BE2C (cell line): ENCODE data around the gene PBRM1.

ENCODE experiments used
- DNase-seq: peaks from one replicate; pipeline ENCODE4 v3.0.0-alpha.2; 2020
- H3K27me3 ChIP-seq: fragments of 250-450 bp; sonication (Bioruptor Pico); 2 replicates; pipeline ENCODE4 v1.5.1; 2020; ENCODE audit warnings: mild to moderate bottlenecking
- H3K36me3 ChIP-seq: fragments of 250-450 bp; sonication (Bioruptor Pico); 2 replicates; pipeline ENCODE4 v1.5.1; 2020; ENCODE audit warnings: mild to moderate bottlenecking
- H3K4me1 ChIP-seq: fragments of 250-450 bp; sonication (Bioruptor Pico); 2 replicates; pipeline ENCODE4 v1.5.1; 2020
- H3K4me3 ChIP-seq: 2 replicates; pipeline ENCODE4 v1.5.1; 2011; ENCODE audit warnings: low read depth, low read length
- H3K9me3 ChIP-seq: fragments of 250-450 bp; sonication (Bioruptor Pico); 2 replicates; pipeline ENCODE4 v1.5.1; 2020
- TF ChIP-seq, protein P1 (sequence below): IDR thresholded peaks from 2 replicates; pipeline ENCODE4 v1.5.1; 2012; ENCODE audit warnings: mild to moderate bottlenecking, low read depth, low read length

Gene PBRM1

DNA sequence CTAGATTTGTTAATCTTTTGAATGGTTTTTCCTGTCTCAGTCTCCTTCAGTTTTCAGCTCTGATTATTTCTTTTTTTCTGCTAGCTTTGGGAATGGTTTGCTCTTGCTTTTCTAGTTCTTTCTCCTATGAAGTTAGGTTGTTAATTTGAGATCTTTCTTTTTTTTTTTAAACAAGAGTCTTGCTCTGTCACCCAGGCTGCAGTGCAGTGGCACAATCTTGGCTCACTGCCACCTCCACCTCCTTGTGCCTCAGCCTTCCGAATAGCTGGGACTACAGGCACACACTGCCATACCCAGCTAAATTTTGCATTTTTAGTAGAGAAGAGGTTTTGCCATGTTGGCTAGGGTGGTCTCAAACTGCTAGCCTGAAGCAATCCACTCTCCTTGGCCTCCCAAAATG is 92.6 kb downstream of the PBRM1 start:
- no peaks in the 10 kb centered on the region for H3K4me1 ChIP-seq
- H3K36me3 ChIP-seq: no peaks in the 10 kb centered on the region; the same call in none of the 2 replicates
- no peaks in the 10 kb centered on the region for H3K27me3 ChIP-seq
- TF ChIP-seq, protein P1, sequence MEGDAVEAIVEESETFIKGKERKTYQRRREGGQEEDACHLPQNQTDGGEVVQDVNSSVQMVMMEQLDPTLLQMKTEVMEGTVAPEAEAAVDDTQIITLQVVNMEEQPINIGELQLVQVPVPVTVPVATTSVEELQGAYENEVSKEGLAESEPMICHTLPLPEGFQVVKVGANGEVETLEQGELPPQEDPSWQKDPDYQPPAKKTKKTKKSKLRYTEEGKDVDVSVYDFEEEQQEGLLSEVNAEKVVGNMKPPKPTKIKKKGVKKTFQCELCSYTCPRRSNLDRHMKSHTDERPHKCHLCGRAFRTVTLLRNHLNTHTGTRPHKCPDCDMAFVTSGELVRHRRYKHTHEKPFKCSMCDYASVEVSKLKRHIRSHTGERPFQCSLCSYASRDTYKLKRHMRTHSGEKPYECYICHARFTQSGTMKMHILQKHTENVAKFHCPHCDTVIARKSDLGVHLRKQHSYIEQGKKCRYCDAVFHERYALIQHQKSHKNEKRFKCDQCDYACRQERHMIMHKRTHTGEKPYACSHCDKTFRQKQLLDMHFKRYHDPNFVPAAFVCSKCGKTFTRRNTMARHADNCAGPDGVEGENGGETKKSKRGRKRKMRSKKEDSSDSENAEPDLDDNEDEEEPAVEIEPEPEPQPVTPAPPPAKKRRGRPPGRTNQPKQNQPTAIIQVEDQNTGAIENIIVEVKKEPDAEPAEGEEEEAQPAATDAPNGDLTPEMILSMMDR: no peak
- H3K4me3 ChIP-seq: no peak overlapping the region
- DNase-seq: no peak
- H3K9me3 ChIP-seq: no peaks in the 10 kb centered on the region

DNA sequence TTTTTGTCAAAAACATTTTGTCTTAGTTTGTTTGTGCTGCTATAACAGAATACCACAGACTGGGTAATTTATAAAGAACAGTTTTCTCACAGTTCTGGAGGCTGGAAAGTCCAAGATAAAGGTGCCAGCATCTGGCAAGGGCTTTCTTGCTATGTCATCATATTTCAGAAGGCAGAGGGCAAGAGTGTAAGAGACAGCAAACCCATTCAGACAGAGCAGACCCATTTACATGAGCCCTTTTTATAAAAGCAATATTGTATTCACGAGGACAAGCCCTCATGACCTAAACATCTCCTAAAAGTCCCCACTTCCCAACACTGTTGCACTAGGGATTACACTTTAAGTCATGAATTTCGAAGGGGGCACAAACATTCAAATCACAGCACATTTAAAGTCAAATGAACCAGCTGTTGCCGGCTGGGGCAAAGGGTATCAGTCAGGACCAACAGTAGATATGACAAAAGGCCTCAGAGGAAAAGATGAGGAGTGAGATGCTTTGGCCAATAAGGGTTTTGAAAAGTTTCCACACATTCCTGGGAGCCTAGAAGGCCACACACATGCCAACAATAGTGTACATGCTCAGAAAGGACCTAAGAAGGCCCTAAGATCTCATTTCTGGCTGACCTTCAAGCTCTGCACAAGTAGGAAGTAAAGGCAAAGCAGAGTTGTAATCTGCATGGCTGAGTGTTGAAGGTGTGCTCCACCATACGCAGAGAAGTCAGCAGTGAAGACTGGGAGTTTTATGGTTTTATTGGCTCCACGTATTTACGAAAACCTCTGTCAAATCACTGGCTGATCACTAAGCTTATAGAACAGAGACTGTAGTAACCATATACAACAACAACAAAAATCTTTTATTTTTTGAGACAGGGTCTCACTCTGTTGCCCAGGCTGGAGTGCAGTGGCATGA is 111.4 kb downstream of the PBRM1 start:
- TF ChIP-seq, protein P1: no peak
- no peaks in the 10 kb centered on the region for H3K4me1 ChIP-seq
- H3K9me3 ChIP-seq: no peaks in the 10 kb centered on the region
- DNase-seq: no peak
- no peaks in the 10 kb centered on the region; the same call in 1 of the 2 replicates for H3K36me3 ChIP-seq
- H3K4me3 ChIP-seq: no peak overlapping the region
- H3K27me3 ChIP-seq: no peaks in the 10 kb centered on the region

DNA sequence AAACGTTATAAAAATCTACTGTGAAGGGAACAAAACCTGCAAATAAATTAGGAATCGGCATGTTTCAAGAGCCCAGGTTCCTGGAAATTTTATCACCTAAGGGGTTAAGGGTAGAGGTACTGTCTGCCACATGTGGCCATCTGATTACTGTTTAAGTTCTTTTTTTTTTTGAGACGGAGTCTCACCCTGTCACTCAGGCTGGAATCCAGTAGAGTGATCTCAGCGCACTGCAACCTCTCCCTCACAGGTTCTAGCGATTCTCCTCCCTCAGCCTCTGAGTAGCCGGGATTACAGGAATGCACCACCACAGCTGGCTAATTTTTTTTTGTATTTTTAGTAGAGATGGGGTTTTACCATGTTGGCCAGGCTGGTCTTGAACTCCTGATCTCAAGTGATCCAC is 113.5 kb downstream of the PBRM1 start:
- H3K4me1 ChIP-seq: no peaks in the 10 kb centered on the region
- TF ChIP-seq, protein P1: no peak
- no peaks in the 10 kb centered on the region; the same call in 1 of the 2 replicates for H3K36me3 ChIP-seq
- no peaks in the 10 kb centered on the region for H3K9me3 ChIP-seq
- no peak overlapping the region for H3K4me3 ChIP-seq
- no peak for DNase-seq
- no peaks in the 10 kb centered on the region for H3K27me3 ChIP-seq

DNA sequence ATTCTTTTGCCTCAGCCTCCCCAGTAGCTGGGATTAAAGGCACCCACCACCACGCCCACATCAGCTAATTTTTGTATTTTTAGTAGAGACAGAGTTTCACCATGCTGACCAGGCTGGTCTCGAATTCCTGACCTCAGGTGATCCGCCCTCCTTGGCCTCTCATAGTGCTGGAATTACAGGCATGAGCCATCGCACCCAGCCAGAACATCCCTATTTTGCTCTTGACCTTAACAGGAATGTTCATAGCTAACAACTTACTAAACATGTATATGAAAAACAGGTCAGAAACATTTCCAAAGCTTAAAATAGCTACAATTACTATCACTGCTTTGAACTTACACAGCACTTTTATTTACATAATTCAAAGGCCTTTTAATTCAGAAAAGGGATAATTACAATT is 115.6 kb downstream of the PBRM1 start:
- H3K36me3 ChIP-seq: no peaks in the 10 kb centered on the region
- H3K4me1 ChIP-seq: no peaks in the 10 kb centered on the region
- no peaks in the 10 kb centered on the region for H3K9me3 ChIP-seq
- no peak overlapping the region for H3K4me3 ChIP-seq
- DNase-seq: no peak
- TF ChIP-seq, protein P1: no peak
- H3K27me3 ChIP-seq: no peaks in the 10 kb centered on the region

DNA sequence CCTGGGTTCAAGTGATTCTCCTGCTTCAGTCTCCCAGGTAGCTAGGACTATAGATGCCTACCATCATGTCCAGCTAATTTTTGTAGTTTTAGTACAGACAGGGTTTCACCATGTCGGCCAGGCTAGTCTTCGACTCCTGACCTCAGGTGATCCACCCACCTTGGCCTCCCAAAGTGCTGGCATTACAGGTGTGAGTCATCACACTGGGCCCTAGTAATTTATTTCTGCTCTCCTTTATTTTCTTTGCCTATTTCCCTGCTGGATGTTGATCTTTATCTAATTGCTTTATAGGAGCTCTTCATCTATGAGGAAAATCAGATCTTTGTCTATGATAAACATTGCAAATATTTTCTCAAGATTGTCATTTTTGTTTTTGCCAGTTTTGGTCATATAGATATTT is 117.6 kb downstream of the PBRM1 start:
- H3K9me3 ChIP-seq: no peaks in the 10 kb centered on the region
- no peaks in the 10 kb centered on the region for H3K36me3 ChIP-seq
- TF ChIP-seq, protein P1: no peak
- no peaks in the 10 kb centered on the region for H3K4me1 ChIP-seq
- H3K4me3 ChIP-seq: no peak overlapping the region
- DNase-seq: no peak
- no peaks in the 10 kb centered on the region for H3K27me3 ChIP-seq

DNA sequence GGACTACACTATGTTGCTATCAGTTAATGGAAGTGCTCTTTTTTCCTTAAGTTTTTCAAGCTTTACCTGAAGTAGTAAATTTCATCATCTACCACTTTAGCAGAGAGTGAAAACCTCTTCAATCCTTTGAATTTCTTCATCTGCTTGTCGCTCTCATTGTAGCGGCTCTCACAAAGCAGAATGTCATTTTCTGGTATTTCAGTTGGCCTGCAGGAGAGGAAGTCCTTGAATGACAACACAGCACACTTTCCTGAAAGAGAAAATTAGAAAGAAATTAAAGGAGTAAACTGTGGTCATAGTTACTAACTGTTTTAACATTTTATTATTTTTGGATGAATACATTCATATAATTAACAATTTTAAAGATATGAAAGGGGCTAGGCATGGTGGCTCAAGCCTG is 121.7 kb downstream of the PBRM1 start:
- Histone ChIP-seq H3K4me1 (no peaks in the 10 kb centered on the region), H3K4me3 (no peak overlapping the region), H3K9me3 (no peaks in the 10 kb centered on the region), H3K27me3 (no peaks in the 10 kb centered on the region), H3K36me3 (no peaks in the 10 kb centered on the region)
- no peak for DNase-seq
- TF ChIP-seq, protein P1: no peak
